NT2/D1 (cell line): Measurements from ENCODE around the gene ZNF750.

Source experiments
- YY1 ChIP-seq: IDR thresholded peaks from 2 replicates; pipeline ENCODE4 v1.6.1; 2011; ENCODE audit not compliant: insufficient read length, insufficient read depth
- ZNF274 ChIP-seq: IDR thresholded peaks from 2 replicates; pipeline ENCODE4 v1.6.1; 2011; ENCODE audit warnings: mild to moderate bottlenecking, low read depth, low read length

GRCh38 chr17:82831818-82832200 lies 8.0 kb downstream of the ZNF750 start:
- TF ChIP-seq YY1 = no peak
- no peak for TF ChIP-seq ZNF274
